ENCODE data around the gene CCR6. TPM values are rescaled to one million over a fixed set of nuclear protein-coding genes. Genes with fewer than 3 reads are reported as not detected.

Gene CCR6
- polyA plus RNA-seq, 5 donors = 0.21 TPM; not detected in 4

DNA sequence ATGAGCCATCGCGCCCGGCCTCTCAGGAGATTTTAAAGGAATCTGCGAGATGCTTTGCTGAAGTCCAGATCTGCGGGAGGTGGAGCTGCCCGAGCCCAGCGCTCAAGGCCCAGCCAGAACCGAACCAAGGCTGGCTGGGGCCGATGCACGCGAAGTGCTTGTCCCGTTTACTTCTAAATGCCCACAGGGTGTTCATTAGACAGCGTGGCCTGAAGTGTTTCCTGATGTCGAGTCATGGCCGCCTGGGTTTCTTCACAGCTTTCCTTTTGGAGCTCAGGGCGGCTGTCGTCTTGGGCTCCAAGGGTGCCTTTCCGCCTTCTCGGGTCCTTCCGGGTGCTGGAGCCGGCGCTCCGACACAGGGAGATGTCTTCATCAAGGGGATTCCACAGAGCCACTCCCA, 25.1 kb upstream of the CCR6 start:
- DNase-seq = no peak

GRCh38 chr6:167098825-167099225, 24.1 kb upstream of the CCR6 start:
- DNase-seq = no peak

- DNase-seq = no peak
These were observed 23.2 kb upstream of the CCR6 start for GRCh38 chr6:167099707-167100106.

DNA sequence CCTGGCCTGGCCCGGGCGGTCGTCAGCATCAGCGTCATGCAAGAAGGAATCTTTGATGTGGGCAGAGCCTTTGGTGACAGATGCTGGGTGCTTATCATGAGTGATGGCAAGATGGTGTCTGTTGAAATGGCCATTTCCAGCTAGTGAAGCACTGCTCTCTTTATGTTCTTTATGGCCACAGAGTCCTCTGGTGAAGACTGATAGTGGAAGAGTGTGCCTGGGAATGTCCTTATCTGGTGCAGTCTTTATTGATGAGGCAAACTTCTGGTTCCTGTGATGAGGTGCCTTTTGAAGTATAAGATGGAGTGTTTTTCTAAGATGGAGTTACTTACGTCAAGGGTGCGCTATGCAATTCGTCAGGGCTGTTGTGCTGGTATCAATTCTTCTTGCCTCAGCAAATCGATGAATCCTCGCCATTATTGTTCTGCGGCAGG, 22.6 kb upstream of the CCR6 start:
- DNase-seq = no peak

- no peak for DNase-seq
These were observed 20.6 kb upstream of the CCR6 start for GRCh38 chr6:167102318-167102717.

DNA sequence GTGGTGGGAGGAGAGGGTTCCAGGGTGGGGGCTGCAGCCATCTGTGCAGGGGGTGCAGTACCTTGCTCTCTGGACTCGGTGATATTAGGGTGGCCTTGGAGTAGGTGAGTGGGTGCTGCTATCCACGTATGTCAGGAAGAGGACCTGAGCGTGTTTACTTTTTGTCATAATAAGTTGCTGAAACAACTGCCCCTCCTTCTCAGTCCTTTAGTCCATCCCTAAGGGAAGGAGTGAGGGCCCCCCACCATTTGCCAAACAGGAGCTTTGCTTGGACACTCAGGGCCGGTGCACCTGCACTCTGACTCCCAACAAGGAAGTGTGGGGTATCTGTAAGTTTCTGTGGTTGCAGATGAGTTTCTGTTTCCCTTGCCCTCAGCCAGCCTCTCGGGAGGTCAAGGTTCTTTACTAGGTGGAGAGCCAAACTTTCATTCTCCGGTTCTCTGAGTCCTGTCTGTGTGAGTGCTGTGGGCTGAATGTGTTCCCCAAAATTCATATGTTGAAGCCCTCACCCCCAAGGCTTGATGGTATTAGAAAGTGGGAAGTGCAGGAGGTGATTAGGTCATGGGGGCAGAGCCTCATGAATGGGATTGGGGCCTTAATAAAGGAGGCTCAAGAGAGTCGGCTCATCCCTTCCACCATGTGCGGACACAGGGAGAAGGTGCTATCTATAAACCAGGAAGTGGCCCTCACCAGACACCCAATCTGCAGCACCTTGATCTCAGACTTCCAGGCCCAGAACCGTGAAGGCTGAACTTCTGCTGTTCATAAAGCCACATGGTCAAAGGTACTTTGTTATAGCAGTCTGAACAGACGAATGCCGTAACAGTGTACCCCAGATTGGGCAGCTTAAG, 19.6 kb upstream of the CCR6 start:
- DNase-seq = no peak

DNA sequence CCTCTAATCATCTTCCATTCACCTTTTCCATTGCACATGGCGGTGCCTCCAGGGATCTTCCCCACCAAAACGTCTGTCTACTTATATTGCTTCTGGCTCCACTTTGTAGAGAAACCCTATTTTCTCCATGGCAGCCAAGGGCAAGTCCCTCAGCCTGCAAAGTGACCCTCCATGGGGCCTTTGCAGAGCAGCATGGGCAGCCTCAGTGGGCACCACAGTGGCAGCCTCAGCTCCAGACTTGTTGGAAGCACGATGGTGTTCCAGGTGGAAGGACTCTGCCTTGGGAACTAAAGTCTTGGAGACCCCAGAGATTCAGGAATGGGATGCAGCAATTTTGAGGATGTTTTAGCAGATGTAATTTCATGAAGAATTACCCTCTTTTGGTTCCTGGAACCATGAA, 18.5 kb upstream of the CCR6 start:
- DNase-seq = no peak

DNA sequence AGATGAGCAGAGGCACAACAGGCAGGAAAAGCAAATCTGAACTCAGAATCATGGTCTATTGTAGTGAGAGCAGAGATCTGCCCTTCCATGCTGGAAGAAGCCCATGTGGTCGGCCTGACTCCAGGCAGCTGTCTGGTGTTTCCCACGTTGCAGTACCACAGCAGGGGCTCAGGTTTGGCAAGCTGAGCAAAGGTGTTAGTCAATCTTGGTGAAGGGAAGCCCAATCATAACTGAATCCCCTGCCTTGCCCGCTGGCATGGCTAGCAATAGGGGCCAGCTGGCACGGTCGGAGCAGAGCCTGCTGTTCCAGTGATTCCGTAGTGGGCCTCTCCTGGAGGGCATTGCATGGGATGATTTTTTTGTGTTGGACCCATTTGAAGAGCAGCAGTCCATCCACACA, 17.8 kb upstream of the CCR6 start:
- no peak for DNase-seq

DNA sequence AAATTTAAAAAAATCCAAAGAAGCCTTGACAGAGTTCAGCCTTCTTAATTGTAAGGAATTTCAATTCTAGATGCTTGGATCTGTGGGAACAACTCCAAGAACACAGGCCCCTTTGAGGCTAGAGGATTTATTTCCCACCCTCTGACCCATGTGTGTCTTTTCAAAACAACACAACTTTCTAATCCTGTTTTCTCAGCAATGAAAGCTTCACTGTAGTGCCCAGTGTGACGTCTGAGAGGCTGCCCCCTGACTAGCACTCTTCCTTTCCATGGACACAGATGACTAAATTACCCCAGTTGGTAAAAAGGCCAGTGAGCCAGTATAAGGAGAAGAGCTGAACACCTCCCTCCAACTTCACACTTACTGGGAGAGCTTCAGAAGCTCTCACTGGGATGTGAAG, 16.5 kb upstream of the CCR6 start:
- no peak for DNase-seq

- no peak for DNase-seq
These were observed 15.1 kb upstream of the CCR6 start for GRCh38 chr6:167107787-167108186.

DNA sequence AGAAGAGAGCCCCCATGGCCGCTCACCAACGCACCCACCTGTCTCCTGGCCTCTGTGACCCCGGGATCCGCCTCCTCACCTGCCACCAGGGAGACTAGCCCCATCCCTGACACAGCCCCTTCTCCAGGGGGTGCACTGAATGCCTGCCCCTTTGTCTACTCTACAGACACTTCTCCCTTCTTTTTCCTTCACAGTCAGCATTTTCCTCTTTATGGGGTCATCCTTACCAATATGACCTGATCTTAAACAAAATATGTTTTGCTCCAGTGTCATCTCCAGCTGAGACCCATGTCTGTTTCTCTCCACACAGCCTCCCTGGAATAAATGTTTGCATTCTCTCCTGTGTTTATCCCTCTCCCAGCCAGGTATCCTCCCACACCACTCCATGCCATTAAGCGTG, 14.6 kb upstream of the CCR6 start:
- DNase-seq = no peak

- no peak for DNase-seq
These were observed 13.2 kb upstream of the CCR6 start for GRCh38 chr6:167109651-167110050.

- no peak for DNase-seq
These were observed 11.3 kb upstream of the CCR6 start for GRCh38 chr6:167111597-167111996.

DNA sequence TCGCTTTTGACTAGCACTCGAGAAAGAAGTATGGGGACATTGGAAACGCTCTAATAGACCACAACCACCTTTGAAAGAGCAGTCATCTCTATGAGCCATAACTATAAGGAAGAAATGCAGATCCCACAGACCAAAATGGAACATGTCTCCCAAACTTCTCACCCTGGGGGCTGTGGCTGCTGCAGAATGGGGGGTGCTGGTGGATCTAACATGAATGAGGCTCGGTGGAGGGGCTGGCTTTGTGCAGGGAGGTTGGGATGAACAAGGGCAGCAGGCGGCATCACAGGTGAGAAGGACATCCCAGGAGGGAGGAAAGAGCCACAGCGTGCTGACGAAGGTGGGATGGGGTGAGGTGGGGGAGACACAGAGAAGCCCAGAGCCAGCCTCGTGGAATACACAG, 10.5 kb upstream of the CCR6 start:
- no peak for DNase-seq

DNA sequence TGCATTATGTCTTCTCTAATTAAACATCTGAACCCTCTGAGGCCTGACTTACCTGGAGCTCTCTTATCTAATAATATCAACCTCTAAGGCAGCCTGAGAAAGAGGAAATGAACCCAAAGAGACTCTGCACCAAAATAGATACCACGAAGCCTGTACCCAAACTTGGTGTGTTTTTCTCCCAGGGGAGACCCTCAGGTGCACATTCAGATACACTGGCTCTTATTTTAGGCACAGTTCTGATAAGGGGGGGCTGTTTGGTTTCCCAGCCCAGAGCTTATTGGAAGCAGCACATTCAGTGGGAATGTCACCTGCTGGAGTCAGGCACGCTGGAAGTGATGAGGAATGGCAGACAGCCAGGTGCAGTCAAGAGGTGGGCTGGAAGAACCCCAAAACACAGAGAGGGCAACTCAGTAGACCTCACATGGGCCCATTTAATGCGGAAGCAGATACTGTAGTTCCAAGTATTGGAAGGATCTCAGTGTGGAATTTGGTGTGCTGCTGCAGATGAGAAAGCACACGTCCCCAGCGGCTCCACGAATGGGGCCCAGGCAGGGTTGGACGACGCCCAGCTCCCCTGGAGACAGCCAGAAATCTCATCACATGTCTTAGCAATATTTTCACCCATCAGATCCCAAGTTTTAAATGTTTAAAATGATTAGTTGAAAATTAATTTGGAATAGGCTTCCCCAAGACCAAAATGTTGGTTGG, 9.7 kb upstream of the CCR6 start:
- DNase-seq = no peak

DNA sequence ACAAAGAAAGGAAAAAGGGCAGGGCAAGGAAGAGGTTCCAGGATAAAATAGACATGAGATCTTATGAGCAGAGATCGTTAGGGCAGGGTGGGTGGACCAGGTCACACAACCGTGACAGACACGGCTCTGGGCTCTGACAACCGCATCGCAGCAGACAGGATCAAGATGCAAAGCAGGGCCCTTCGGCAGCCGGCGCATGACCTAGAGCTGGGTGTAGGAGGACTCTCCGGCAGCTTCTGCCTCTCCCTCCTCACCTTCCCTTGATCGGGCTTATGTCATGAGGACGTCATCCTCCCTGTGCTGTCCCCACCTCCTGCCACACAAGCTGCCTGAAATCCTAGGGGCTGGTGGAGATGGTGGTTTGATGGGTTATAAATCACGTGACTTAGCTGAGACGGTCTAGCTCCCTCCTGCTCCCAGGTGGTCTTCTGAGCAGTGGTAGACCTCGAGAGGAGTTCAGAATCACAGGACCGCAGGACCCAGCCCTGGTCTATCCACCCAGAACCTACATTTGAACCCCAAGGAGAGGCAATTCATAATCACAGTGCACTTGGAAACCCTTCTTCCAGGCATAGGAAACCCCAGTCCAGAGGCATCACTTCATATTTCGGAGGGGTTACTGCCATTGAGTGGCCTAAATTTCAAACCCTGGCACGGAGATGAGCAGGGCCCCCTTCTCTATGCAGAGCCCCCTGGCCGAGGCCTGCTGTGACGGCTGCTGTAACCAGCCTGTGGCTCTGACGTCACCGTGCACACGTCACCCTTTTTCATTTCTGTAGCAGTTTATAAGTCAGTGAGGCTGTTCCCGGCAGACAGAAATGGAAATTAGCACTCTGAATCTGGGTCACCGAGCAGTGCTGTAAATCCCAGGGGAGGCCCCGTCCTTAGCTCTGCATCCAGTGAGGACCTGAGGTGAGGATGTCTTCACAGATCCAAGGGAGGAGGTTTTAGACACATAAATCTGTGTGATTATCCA, 8.7 kb upstream of the CCR6 start:
- no peak for DNase-seq

DNA sequence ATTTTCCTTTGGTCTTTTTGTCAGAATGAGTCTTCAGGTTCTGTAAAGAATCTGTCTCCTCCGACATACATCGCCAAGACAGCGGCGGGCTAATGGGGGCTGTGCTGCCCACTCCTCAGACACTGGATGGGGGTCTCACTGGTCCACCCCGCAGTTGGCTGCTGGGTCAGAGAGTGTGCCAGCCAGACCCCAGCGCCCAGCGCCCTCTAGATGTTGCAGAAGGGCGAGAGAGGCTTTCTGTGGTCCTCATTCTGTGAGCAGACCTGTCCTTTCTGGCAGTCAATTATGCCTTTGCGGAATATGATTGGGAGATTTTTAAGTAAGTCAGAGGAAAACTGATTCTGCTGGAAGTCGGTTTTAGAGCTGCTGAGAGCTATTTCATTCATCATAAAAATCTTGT, 7.8 kb upstream of the CCR6 start:
- no peak for DNase-seq

DNA sequence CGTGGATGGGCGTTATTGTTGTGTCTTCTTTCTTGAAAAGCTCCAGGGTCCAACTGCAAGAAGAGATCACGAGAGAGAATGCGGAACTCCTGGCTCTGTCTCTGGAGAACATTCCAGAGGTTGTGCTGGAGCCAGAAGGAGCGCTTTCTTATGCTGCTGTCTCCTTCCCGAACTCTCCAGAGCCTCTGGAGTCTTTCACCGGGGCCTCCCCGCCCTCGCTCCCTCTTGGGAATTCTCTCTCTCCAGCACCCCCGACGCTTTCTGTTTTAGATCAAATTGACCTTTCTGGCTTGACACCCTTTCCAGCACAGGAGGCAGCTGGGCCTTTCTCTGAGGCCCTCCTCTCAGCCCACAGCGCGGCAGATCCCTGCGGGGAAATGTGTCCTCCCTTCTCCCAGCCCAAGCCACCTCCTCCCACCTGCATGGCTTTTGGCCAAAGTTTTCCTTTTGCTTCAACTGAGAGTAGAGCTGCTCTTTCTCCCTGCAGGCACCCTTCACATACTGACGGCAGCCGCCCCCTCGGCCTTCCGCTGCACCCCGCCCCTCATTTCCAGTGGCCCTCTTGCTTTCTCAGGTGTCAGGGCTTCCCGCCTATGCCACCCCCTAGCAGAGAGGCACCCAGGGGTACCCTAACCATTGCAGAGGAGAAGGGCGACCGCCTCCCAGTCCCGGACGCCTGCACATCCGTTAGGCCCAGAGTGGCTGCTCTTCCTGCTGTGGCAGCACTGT, 6.6 kb upstream of the CCR6 start:
- DNase-seq = no peak

DNA sequence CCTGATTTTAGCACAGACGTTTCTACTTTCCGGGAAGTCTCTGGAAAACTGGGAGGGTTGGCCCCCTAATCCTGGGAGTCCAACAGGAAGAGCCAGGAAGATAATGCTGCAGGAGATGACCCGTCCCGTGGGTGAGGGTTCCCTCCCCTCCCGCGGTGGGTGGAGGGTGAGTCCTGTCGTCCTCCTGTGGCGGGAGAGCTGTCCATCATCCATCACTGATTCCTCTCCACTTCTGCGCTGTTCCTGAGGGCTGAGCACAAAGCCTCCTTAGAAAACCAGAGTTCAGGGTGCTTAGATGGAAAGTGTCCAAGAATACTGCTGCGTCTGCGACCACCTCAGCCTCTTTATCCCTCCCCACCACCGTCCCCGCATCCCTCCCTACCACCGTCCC, 6.1 kb upstream of the CCR6 start:
- DNase-seq = no peak

DNA sequence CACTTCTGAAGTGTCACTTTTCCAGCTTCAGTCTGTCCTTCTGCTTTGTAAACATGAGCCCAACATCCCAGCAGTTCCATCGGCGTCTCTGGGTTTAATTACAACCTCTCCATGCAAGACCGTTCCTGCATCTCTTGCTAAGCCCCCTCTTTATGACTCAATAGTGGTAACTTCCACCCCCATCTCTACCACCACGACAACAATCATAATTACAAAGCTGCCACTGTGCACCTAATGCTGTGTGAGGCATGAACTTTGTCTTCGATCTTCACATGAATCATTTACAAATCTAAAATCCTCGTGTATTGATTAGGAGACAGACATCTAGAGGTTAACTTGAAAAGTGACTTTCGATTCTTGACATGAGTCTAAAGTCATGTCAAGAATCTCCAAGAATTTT, 4.9 kb upstream of the CCR6 start:
- DNase-seq = no peak

- DNase-seq = no peak
These were observed 4.1 kb upstream of the CCR6 start for GRCh38 chr6:167118839-167119238.

All from right lung (tissue), 5 donors.